Esophagus mucosa (tissue), 1 donor: ENCODE data around the gene SLC6A6. TPM values are rescaled to one million over a fixed set of nuclear protein-coding genes. Genes with fewer than 3 reads are reported as not detected.
A peak's percentile ranks its signal among the peaks of the same experiment; 100 is the strongest.
"Not testable (repeated sequence)": the region's sequence is repeated elsewhere in the genome, so short reads cannot be mapped to it uniquely, and the experiment has no call there.

Experiments used
- ATAC-seq: fragments of 200-7000 bp; cut with Tn5 transposase; one replicate; pipeline ENCODE4 v1.9.1; 2020
- total RNA-seq: library from RNA; stranded (reverse); gene quantifications from one replicate; pipeline ENCODE4 v1.2.4, GENCODE V29; 2023
- donor health status: DM: yes; HTN: yes; CAD: no.

Gene SLC6A6
- total RNA-seq, 1 donor from 2014 or later: 11.0 TPM

GRCh38 chr3:14437705-14438104 is 35.3 kb downstream of the SLC6A6 start:
- ATAC-seq: not testable (repeated sequence)

- no peak for ATAC-seq
These were observed 35.9 kb downstream of the SLC6A6 start for GRCh38 chr3:14438262-14438661.

GRCh38 chr3:14438929-14439328 is 36.5 kb downstream of the SLC6A6 start:
- ATAC-seq: no peak

DNA sequence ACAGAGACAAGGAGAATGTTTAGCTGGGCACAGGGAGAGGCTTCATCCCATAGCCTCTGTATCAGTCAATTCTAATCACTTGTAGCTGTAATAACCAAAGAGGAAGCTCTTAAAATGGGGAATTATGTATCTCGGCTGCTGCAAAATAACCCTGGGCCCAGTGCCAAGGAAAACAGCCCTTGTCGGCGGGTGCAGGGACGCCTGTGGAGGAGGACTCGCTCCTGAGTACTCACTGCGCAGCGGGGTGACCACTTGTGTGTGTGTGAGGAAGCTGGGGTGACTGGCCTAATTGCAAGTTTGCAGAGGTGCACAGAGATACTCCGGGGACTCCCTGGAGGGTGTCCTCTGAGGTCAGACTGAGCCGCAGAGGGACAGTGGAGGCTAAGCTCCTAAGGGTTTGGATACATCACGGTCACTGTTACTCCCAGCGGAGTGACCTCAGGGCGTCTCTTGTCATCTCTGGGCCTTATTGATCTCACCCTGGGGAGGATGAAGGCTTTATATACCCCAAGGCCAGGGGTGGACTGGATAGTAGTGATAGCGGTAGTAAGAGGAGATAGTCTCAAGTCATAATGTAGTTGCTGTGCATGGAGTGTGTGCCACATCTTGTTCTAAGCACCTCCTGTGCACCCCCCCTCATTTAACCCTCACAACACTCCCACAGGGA is 37.2 kb downstream of the SLC6A6 start:
- no peak for ATAC-seq

DNA sequence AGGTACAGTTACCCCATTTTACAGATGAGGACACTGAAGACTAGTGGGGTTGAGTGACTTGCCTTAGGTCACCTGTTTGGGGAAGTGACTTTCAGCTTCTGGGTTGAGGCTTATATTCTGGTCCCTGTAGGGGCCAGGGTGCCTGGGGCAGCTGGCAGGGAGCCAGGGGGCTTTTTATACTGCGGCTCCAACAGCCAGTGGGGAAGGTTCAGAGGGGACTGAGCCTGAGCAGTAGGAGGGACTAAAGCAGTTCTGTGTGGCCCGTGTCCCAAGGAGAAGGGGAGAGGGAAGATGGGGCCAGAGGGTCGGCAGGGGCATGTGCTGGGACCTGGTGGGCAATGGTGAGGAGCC is 37.7 kb downstream of the SLC6A6 start:
- no peak for ATAC-seq

DNA sequence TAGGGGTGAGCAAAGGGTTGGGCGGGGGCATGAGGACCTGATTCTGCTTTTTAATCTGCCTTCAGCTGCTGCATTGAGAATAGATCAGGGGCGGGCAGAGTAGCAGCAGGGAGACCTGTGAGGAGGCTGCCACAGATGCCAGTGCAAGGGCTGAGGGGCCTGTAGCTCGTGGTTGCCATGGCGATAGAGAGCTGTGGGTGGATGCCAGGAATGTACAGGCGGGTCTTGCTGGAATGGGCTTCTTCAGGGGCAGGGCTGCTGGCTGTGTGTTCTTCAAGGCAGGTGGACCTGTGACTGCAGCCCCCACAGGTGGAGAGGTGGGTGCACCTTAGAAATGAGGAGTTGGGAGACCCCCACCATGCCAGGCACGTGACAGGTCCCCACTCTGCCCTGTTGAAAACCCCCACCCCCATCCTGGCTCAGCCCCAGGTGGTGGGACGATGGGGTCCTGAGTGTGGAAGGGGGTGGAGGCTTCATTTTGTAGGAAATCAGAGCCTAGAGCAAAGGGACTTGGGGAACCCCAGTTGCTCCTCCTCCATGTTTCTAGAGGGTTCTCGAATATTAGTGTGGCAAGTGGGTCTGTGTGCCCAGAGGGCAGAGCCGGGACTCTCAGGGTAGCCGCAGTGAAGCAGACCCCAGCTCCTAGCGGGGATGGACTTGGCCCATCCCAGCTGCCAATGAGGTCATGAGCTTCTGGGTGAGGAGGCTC is 38.3 kb downstream of the SLC6A6 start:
- no peak for ATAC-seq

DNA sequence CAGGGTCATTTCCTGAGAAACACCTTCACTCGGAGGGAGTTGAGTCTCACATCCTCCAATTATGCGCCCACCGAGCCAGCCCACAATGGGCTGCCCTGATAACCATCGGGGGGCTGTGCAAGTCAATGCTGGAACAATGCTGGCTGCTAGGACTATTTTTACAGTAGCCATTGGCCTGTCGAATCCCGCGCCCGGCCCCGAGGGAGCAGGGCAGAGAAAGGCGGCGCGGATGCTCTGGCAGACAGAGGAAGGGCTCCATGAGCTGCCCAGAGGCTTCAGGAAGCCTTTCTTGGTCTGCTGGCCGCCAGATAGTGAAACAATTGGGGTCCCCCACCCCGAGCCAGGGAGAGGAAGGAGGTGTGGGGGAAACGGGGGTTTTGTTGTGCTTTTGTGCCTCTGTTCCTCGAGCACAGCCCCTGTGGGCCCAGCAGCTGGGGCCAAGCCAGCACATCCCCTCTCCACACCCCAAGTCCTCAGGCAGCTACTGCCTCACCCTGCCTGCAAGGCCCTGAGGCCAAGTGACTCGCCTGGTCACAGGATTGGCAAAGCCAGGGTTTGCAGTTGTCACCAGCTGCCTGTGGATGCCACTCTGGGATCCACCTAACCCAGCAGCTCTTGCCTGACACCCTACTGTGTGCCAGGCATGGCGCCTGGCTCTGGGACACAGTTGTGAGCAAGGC is 39.0 kb downstream of the SLC6A6 start:
- peak; percentile 56 for ATAC-seq

- no peak for ATAC-seq
These were observed 39.5 kb downstream of the SLC6A6 start for GRCh38 chr3:14441920-14442300.

- ATAC-seq: no peak
These were observed 42.0 kb downstream of the SLC6A6 start for GRCh38 chr3:14444380-14444779.

- no peak for ATAC-seq
These were observed 43.4 kb downstream of the SLC6A6 start for GRCh38 chr3:14445773-14446172.

- ATAC-seq: no peak
These were observed 44.7 kb downstream of the SLC6A6 start for GRCh38 chr3:14446988-14447570.

DNA sequence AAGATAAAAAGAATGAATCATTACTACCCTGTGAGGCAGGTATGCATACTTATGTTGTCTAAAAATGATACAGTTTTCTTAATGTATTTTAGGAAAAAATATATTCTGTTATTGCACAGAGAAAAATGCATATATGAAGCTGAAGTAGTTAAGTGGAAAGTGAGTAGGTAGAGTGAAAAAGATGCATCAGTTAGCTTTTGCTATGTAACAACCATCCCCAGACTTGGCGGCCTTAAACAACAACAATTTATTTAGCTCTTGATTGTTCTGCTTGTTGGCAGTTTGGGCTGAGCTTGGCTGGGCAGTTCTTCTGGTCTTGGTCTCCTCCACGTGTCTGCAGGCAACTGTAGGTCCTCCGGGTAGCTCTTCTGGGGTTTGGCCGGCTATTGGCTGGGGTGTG is 45.7 kb downstream of the SLC6A6 start:
- ATAC-seq: no peak

GRCh38 chr3:14448756-14449727 is 46.6 kb downstream of the SLC6A6 start:
- ATAC-seq: no peak

DNA sequence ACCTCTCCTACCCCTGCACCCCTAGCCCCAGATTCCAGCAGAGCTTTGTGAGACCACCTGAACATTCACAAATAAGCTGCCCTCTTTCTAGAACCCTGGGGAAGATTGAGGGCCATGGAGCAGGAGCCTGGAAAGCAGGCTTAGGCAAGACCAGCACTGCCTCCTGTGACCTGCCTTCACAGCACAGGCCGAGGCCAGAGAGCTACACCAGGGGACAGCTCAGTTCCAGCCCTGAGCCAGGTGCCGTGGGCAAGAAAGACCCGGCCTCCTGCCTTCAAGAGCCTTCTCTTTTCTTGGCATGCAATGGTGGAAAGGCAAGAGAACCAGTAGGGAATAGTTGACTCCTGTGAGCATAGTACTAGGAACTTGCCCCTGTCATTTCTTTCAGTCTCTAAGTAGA is 48.1 kb downstream of the SLC6A6 start:
- ATAC-seq: no peak

DNA sequence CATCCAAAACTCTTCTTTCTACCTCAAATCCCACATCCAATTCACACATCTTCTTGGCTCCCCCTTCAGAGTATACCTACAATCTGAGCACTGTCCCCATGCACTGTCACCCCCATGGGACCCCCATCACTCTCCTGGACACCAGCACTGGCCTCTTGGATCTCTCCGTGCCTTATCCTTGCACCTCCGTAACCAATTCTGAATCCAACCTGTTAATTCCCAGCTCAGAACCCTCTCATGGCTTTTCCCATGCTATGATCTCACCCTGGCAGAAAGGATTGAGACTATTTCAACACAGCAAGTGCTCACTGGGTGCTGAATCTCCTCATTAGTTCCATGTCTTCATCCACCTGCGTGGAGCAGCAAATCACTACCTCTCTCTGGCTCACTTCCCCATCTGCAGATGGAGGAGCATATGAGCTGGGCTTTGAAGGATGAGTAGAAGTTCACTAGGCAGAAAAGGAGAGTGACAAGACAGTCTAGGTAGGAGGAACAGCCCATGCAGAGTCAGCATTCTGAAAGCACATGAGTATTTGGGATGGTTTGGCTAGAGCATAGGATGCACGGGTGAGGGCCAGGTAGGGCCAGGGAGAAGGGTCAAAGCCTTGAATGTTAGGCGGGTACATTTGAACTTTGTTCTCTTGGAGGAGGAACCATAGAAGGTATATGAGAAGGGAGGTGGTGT is 48.7 kb downstream of the SLC6A6 start:
- no peak for ATAC-seq

- ATAC-seq: peak; percentile 31
These were observed 49.7 kb downstream of the SLC6A6 start for GRCh38 chr3:14451844-14452739.

- ATAC-seq: peak; percentile 88
These were observed 50.6 kb downstream of the SLC6A6 start for GRCh38 chr3:14452740-14453710.

GRCh38 chr3:14453876-14454638 is 51.7 kb downstream of the SLC6A6 start:
- peak; percentile 21 for ATAC-seq
